WTC11 (cell line): ENCODE measurements around the gene ATG13. TPM values are rescaled to one million over a fixed set of nuclear protein-coding genes. Genes with fewer than 3 reads are reported as not detected.

Source experiments
- ATAC-seq: fragments of 200-7000 bp; cut with Tn5 transposase; 2 replicates; pipeline ENCODE4 v1.10.0; 2021; ENCODE audit warnings: mild to moderate bottlenecking, moderate library complexity
- CTCF ChIA-PET: fragments of 300-600 bp; sonication (Branson Sonifier 250); formaldehyde crosslinking; loops from one replicate; lab custom pipeline; 2021; ENCODE audit warnings: antibody characterized with exemption; lab: Charles Lee
- POLR2A ChIA-PET: fragments of 350-600 bp; sonication (Branson Sonifier 250); formaldehyde crosslinking; loops from one replicate; lab custom pipeline; 2021; ENCODE audit warnings: antibody characterized with exemption; lab: Charles Lee
- DNase-seq: peaks from one replicate; pipeline ENCODE4 v3.0.0; 2021; ENCODE audit warnings: low spot score
- H3K27ac Mint-ChIP-seq: 2 replicates; pipeline ENCODE4 v1.8.0; 2021; ENCODE audit warnings: mixed read lengths
- H3K27me3 Mint-ChIP-seq: 2 replicates; pipeline ENCODE4 v1.8.0; 2021; ENCODE audit warnings: low read depth, mild to moderate bottlenecking, moderate library complexity, mixed read lengths
- H3K36me3 Mint-ChIP-seq: 2 replicates; pipeline ENCODE4 v1.8.0; 2021; ENCODE audit warnings: mixed read lengths
- H3K4me1 Mint-ChIP-seq: 2 replicates; pipeline ENCODE4 v1.8.0; 2022; ENCODE audit warnings: mixed read lengths
- H3K4me3 Mint-ChIP-seq: 2 replicates; pipeline ENCODE4 v1.8.0; 2021; ENCODE audit warnings: mild to moderate bottlenecking, moderate library complexity, mixed read lengths
- H3K9me3 Mint-ChIP-seq: 2 replicates; pipeline ENCODE4 v1.8.0; 2021; ENCODE audit warnings: mixed read lengths
- IRF2 ChIP-seq: sonication (generic); formaldehyde crosslinking; IDR thresholded peaks from 2 replicates; pipeline ENCODE4 v1.8.0; 2022; ENCODE audit warnings: low read depth, missing genetic modification reagents, borderline replicate concordance
- NR1H2 ChIP-seq: sonication (generic); formaldehyde crosslinking; IDR thresholded peaks from 2 replicates; pipeline ENCODE4 v1.9.0; 2021; ENCODE audit warnings: mild to moderate bottlenecking, moderate library complexity, missing genetic modification reagents
- NR3C1 ChIP-seq: sonication (generic); formaldehyde crosslinking; conservative IDR thresholded peaks from 2 replicates; pipeline ENCODE4 v1.8.1; 2023; ENCODE audit warnings: low read depth, mild to moderate bottlenecking, missing genetic modification reagents
- SOX15 ChIP-seq: fragments of 250-450 bp; sonication (Bioruptor Pico); IDR thresholded peaks from 2 replicates; pipeline ENCODE4 v1.9.0; 2021; ENCODE audit warnings: mild to moderate bottlenecking
- TP53 ChIP-seq: sonication (generic); formaldehyde crosslinking; IDR thresholded peaks from 2 replicates; pipeline ENCODE4 v1.8.1; 2023; ENCODE audit warnings: mild to moderate bottlenecking, missing genetic modification reagents
- total RNA-seq: library from RNA; stranded (reverse); gene quantifications from 3 replicates; pipeline ENCODE4 v1.2.3, GENCODE V29; 2021
- TF ChIP-seq, protein P1 (sequence below): sonication (generic); formaldehyde crosslinking; IDR thresholded peaks from 2 replicates; pipeline ENCODE4 v1.8.1; 2023; ENCODE audit warnings: mild to moderate bottlenecking, missing genetic modification reagents
- TF ChIP-seq, protein P2 (sequence below): sonication (generic); formaldehyde crosslinking; IDR thresholded peaks from 2 replicates; pipeline ENCODE4 v1.8.0; 2023; ENCODE audit warnings: missing genetic modification reagents
- TF ChIP-seq, protein P3 (sequence below): sonication (generic); formaldehyde crosslinking; IDR thresholded peaks from 2 replicates; pipeline ENCODE4 v1.8.1; 2022; ENCODE audit warnings: mild to moderate bottlenecking, moderate library complexity, missing genetic modification reagents
- TF ChIP-seq, protein P4 (sequence below): sonication (generic); formaldehyde crosslinking; IDR thresholded peaks from 2 replicates; pipeline ENCODE4 v1.8.1; 2022; ENCODE audit warnings: low read depth, mild to moderate bottlenecking, moderate library complexity, missing genetic modification reagents, borderline replicate concordance
- TF ChIP-seq, protein P5 (sequence below): fragments of 250-450 bp; sonication (Bioruptor Pico); IDR thresholded peaks from 2 replicates; pipeline ENCODE4 v1.9.0; 2021; ENCODE audit warnings: moderate library complexity, mild to moderate bottlenecking, inconsistent platforms, borderline replicate concordance
- TF ChIP-seq, protein P6 (sequence below): sonication (generic); formaldehyde crosslinking; IDR thresholded peaks from 2 replicates; pipeline ENCODE4 v1.8.0; 2022; ENCODE audit warnings: mild to moderate bottlenecking, missing genetic modification reagents
- TF ChIP-seq, protein P7 (sequence below): sonication (generic); formaldehyde crosslinking; IDR thresholded peaks from 2 replicates; pipeline ENCODE4 v1.8.1; 2023; ENCODE audit warnings: mild to moderate bottlenecking, missing genetic modification reagents, moderate library complexity
- TF ChIP-seq, protein P8 (sequence below): sonication (generic); formaldehyde crosslinking; conservative IDR thresholded peaks from 2 replicates; pipeline ENCODE4 v1.8.1; 2022; ENCODE audit warnings: mild to moderate bottlenecking, missing genetic modification reagents
- TF ChIP-seq, protein P9 (sequence below): sonication (generic); formaldehyde crosslinking; IDR thresholded peaks from 2 replicates; pipeline ENCODE4 v1.8.0; 2022; ENCODE audit warnings: mild to moderate bottlenecking, missing genetic modification reagents
- TF ChIP-seq, protein P10 (sequence below): sonication (generic); formaldehyde crosslinking; IDR thresholded peaks from 2 replicates; pipeline ENCODE4 v1.8.1; 2022; ENCODE audit warnings: low read depth, missing genetic modification reagents, borderline replicate concordance

ATG13 gene
- total RNA-seq, 1 experiment from 2014 or later = 85.4 TPM

DNA sequence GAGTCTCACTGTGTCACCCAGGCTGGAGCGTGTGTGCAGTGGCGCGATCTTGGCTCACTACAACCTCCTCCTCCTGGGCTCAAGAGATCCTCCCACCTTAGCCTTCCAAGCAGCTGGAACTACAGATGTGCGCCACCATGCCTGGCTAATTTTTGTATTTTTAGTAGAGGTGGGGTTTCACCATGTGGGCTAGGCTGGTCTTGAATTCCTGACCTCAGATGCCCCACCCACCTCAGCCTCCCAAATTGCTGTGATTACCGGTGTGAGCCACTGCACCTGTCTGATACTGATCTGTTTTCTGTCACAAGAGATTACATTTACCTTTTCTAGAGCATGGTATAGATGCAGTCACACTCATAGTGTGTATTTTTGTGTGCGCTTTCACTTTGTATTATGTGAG lies 11.6 kb downstream of the ATG13 start:
- no peak for DNase-seq
- ChIA-PET CTCF (no interaction called here), POLR2A (no interaction called here)
- H3K36me3 Mint-ChIP-seq = peaks cover 25% of the 10 kb centered on the region
- H3K4me3 Mint-ChIP-seq = no peak overlapping the region
- no peaks in the 10 kb centered on the region for H3K27me3 Mint-ChIP-seq
- no peaks in the 10 kb centered on the region for H3K9me3 Mint-ChIP-seq
- ATAC-seq = no peak
- peak overlapping the region; percentile 65; the same call in 1 of the 2 replicates for H3K27ac Mint-ChIP-seq
- TF ChIP-seq, protein P1, sequence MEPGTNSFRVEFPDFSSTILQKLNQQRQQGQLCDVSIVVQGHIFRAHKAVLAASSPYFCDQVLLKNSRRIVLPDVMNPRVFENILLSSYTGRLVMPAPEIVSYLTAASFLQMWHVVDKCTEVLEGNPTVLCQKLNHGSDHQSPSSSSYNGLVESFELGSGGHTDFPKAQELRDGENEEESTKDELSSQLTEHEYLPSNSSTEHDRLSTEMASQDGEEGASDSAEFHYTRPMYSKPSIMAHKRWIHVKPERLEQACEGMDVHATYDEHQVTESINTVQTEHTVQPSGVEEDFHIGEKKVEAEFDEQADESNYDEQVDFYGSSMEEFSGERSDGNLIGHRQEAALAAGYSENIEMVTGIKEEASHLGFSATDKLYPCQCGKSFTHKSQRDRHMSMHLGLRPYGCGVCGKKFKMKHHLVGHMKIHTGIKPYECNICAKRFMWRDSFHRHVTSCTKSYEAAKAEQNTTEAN (CRISPR knock-in tag) = no peak
- TF ChIP-seq, protein P2, sequence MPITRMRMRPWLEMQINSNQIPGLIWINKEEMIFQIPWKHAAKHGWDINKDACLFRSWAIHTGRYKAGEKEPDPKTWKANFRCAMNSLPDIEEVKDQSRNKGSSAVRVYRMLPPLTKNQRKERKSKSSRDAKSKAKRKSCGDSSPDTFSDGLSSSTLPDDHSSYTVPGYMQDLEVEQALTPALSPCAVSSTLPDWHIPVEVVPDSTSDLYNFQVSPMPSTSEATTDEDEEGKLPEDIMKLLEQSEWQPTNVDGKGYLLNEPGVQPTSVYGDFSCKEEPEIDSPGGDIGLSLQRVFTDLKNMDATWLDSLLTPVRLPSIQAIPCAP (CRISPR knock-in tag) = no peak
- TF ChIP-seq, protein P3, sequence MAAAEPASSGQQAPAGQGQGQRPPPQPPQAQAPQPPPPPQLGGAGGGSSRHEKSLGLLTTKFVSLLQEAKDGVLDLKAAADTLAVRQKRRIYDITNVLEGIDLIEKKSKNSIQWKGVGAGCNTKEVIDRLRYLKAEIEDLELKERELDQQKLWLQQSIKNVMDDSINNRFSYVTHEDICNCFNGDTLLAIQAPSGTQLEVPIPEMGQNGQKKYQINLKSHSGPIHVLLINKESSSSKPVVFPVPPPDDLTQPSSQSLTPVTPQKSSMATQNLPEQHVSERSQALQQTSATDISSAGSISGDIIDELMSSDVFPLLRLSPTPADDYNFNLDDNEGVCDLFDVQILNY (CRISPR knock-in tag) = no peak
- TF ChIP-seq, protein P4, sequence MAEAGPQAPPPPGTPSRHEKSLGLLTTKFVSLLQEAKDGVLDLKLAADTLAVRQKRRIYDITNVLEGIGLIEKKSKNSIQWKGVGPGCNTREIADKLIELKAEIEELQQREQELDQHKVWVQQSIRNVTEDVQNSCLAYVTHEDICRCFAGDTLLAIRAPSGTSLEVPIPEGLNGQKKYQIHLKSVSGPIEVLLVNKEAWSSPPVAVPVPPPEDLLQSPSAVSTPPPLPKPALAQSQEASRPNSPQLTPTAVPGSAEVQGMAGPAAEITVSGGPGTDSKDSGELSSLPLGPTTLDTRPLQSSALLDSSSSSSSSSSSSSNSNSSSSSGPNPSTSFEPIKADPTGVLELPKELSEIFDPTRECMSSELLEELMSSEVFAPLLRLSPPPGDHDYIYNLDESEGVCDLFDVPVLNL = no peak
- TF ChIP-seq, protein P5, sequence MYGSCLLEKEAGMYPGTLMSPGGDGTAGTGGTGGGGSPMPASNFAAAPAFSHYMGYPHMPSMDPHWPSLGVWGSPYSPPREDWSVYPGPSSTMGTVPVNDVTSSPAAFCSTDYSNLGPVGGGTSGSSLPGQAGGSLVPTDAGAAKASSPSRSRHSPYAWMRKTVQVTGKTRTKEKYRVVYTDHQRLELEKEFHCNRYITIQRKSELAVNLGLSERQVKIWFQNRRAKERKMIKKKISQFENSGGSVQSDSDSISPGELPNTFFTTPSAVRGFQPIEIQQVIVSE (CRISPR knock-in tag) = no peak
- TF ChIP-seq SOX15 (CRISPR knock-in tag) = no peak
- TF ChIP-seq, protein P6, sequence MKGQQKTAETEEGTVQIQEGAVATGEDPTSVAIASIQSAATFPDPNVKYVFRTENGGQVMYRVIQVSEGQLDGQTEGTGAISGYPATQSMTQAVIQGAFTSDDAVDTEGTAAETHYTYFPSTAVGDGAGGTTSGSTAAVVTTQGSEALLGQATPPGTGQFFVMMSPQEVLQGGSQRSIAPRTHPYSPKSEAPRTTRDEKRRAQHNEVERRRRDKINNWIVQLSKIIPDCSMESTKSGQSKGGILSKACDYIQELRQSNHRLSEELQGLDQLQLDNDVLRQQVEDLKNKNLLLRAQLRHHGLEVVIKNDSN = no peak
- TF ChIP-seq, protein P7, sequence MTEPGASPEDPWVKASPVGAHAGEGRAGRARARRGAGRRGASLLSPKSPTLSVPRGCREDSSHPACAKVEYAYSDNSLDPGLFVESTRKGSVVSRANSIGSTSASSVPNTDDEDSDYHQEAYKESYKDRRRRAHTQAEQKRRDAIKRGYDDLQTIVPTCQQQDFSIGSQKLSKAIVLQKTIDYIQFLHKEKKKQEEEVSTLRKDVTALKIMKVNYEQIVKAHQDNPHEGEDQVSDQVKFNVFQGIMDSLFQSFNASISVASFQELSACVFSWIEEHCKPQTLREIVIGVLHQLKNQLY (CRISPR knock-in tag) = no peak
- TF ChIP-seq, protein P8, sequence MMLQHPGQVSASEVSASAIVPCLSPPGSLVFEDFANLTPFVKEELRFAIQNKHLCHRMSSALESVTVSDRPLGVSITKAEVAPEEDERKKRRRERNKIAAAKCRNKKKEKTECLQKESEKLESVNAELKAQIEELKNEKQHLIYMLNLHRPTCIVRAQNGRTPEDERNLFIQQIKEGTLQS (CRISPR knock-in tag) = no peak
- TF ChIP-seq IRF2 (CRISPR knock-in tag) = no peak
- TF ChIP-seq, protein P9, sequence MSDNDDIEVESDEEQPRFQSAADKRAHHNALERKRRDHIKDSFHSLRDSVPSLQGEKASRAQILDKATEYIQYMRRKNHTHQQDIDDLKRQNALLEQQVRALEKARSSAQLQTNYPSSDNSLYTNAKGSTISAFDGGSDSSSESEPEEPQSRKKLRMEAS = no peak
- TF ChIP-seq, protein P10, sequence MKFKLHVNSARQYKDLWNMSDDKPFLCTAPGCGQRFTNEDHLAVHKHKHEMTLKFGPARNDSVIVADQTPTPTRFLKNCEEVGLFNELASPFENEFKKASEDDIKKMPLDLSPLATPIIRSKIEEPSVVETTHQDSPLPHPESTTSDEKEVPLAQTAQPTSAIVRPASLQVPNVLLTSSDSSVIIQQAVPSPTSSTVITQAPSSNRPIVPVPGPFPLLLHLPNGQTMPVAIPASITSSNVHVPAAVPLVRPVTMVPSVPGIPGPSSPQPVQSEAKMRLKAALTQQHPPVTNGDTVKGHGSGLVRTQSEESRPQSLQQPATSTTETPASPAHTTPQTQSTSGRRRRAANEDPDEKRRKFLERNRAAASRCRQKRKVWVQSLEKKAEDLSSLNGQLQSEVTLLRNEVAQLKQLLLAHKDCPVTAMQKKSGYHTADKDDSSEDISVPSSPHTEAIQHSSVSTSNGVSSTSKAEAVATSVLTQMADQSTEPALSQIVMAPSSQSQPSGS = no peak
- TF ChIP-seq NR1H2 (CRISPR knock-in tag) = no peak
- no peaks in the 10 kb centered on the region for H3K4me1 Mint-ChIP-seq

DNA sequence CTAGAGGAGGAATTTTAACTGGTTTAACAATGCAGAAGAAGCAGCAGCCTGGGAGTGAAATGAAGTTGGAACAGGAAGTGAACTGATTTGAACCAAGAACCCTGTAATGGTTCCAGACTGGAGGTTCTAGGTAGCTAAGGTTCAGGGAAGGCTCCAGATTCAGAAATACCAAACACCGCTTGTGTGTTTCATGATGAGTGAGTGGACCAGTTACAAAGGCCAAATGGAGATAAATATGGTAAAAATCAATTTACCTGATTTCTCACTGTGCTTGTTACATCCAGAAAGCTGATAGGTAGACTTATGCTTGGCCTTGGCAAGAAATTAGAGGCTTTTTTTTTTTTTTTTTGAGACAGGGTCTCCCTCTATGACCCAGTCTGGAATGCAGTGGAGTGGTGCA lies 12.9 kb downstream of the ATG13 start:
- ChIA-PET CTCF (no interaction called here), POLR2A (interaction anchor here (0.7 kb wide), 1 partner anchor 193 kb away, joined by 3 read pairs; no protein-coding TSS in a partner anchor)
- Mint-ChIP-seq H3K9me3 (no peaks in the 10 kb centered on the region), H3K27me3 (no peaks in the 10 kb centered on the region), H3K36me3 (peaks cover 18% of the 10 kb centered on the region), H3K4me1 (no peaks in the 10 kb centered on the region)
- ATAC-seq = no peak
- TF ChIP-seq, protein P2 (CRISPR knock-in tag) = no peak
- TF ChIP-seq NR3C1 (CRISPR knock-in tag) = no peak
- no peak for TF ChIP-seq TP53 (CRISPR knock-in tag)
- TF ChIP-seq, protein P9 = no peak
- TF ChIP-seq, all 79 proteins: peak for 0
- Mint-ChIP-seq H3K27ac (no peak overlapping the region), H3K4me3 (no peak overlapping the region)
- DNase-seq = no peak
